ENCODE data around the gene USP53. TPM values are rescaled to one million over a fixed set of nuclear protein-coding genes. Genes with fewer than 3 reads are reported as not detected.
"Not testable (repeated sequence)": the region's sequence is repeated elsewhere in the genome, so short reads cannot be mapped to it uniquely, and the experiment has no call there.

USP53 gene
- total RNA-seq, 1 donor from 2014 or later: 39.9 TPM

GRCh38 chr4:119328695-119329094, 116.2 kb downstream of the USP53 start:
- DNase-seq: no peak
- Histone ChIP-seq H3K27me3 (ENCODE audit: low read depth) (no peaks in the 10 kb centered on the region), H3K27ac (replicated peaks) (no peak overlapping the region), H3K36me3 (no peaks in the 10 kb centered on the region), H3K4me3 (no peak overlapping the region), H3K9me3 (replicated peaks) (no peaks in the 10 kb centered on the region), H3K4me1 (peaks cover 3% of the 10 kb centered on the region)
- no peak for TF ChIP-seq CTCF (IDR thresholded peaks at IDR 0.05; ENCODE audit: borderline replicate concordance)
- intact Hi-C loops (cut with micrococcal nuclease): no loop called here

GRCh38 chr4:119329835-119330620, 117.5 kb downstream of the USP53 start:
- Histone ChIP-seq H3K27ac (replicated peaks) (peak overlapping the region; percentile 14), H3K9me3 (replicated peaks) (no peaks in the 10 kb centered on the region), H3K4me3 (no peak overlapping the region), H3K36me3 (no peaks in the 10 kb centered on the region), H3K4me1 (peaks cover 3% of the 10 kb centered on the region), H3K27me3 (ENCODE audit: low read depth) (no peaks in the 10 kb centered on the region)
- intact Hi-C loops (cut with micrococcal nuclease): no loop called here
- TF ChIP-seq CTCF (IDR thresholded peaks at IDR 0.05; ENCODE audit: borderline replicate concordance): no peak
- no peak for DNase-seq

DNA sequence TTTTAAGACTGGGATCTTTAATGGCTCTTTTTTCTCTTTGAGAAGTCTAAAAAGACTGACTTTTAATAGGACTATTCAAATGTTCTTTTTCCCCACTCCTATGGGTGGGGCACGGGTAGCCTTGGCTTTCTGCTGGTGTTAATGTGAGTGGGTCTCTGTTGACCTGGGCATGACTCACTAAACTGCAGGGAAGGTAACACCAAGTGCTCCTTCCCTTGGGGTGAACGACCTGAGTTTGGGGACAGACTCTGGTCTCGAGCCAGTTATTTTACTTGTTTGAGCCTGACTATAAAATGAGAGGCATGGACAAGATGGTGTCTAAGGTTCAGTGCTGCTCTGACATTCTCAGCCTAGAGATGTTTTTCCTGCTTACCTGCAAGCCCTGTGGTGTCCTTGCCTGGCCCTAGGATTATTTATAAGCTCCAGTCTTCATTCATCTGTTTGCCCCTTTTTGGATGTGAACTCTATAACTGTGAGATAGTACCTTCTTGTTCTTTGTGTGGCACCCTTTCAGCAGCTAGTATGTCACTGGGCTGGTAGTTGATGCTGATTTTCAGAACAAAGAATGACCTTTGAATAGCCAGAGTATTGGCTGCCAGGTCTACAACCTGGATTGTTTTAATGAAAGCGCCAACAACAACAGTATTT, 123.9 kb downstream of the USP53 start:
- H3K27me3 ChIP-seq (ENCODE audit: low read depth); intact Hi-C loops (cut with micrococcal nuclease); DNase-seq; H3K9me3 ChIP-seq (replicated peaks); H3K36me3 ChIP-seq; H3K4me3 ChIP-seq; H3K4me1 ChIP-seq: not testable (repeated sequence)
- H3K27ac ChIP-seq (replicated peaks): peak overlapping the region; percentile 50

GRCh38 chr4:119337010-119337409, 124.5 kb downstream of the USP53 start:
- Histone ChIP-seq H3K27me3 (ENCODE audit: low read depth) (no peaks in the 10 kb centered on the region), H3K9me3 (replicated peaks) (no peaks in the 10 kb centered on the region), H3K4me1 (no peaks in the 10 kb centered on the region), H3K4me3 (no peak overlapping the region), H3K27ac (replicated peaks) (peak overlapping the region; percentile 50), H3K36me3 (no peaks in the 10 kb centered on the region)
- DNase-seq: no peak
- intact Hi-C loops (cut with micrococcal nuclease): no loop called here
- TF ChIP-seq CTCF (IDR thresholded peaks at IDR 0.05; ENCODE audit: borderline replicate concordance): no peak

DNA sequence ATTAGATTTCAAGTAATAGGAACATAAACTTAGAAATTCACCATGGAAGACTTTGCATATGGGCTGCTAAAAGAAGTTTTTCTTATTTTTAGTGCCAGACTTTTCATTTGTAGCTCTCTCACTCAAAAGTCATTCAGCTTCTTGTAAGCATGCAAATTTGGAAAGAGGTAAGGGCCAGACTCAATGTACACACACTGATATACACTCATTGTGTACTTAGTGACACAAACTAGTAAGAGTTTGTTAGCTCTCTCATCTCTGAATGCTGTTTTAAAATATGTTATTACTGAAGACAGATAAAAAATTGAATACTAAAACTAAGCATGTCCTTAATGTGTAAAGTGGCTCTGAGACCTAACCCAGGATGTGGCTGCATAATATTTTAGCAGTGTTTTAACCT, 127.4 kb downstream of the USP53 start:
- H3K4me1 ChIP-seq; H3K27me3 ChIP-seq (ENCODE audit: low read depth); H3K4me3 ChIP-seq; H3K27ac ChIP-seq (replicated peaks); H3K9me3 ChIP-seq (replicated peaks); intact Hi-C loops (cut with micrococcal nuclease); DNase-seq; H3K36me3 ChIP-seq: not testable (repeated sequence)

DNA sequence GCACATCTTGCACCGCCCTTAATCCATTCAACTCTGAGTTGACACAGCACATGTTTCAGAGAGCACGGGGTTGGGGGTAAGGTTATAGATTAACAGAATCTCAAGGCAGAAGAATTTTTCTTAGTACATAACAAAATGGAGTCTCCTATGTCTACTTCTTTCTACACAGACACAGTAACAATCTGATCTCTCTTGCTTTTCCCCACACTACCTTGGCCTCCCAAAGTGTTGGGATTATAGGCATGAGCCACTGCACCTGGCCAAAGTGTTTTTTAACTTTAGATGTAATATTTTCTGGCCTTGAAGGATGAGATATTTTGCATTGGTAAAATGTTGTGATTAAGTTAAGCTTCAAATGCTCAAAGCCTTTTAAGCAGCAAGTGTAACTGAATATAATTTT, 130.8 kb downstream of the USP53 start:
- H3K36me3 ChIP-seq; H3K27ac ChIP-seq (replicated peaks); H3K4me1 ChIP-seq; H3K27me3 ChIP-seq (ENCODE audit: low read depth); DNase-seq; intact Hi-C loops (cut with micrococcal nuclease); H3K9me3 ChIP-seq (replicated peaks); H3K4me3 ChIP-seq: not testable (repeated sequence)

Other genes starting within 250 kb of the USP53 start
- gene MYOZ2, start 76.9 kb upstream of the USP53 start, total RNA-seq: 843 TPM
- gene FABP2, start 109.4 kb downstream of the USP53 start, total RNA-seq: not detected